ENCODE data around the gene PSME3. TPM values are rescaled to one million over a fixed set of nuclear protein-coding genes. Genes with fewer than 3 reads are reported as not detected.
"Not testable (repeated sequence)": the region's sequence is repeated elsewhere in the genome, so short reads cannot be mapped to it uniquely, and the experiment has no call there.

The PSME3 gene
- total RNA-seq, 1 experiment from 2014 or later, result 163 TPM

- no peaks in the 10 kb centered on the region for H4K20me1 ChIP-seq (ENCODE audit: insufficient read depth)
- no TSS peak for BruUV-seq (replicated peaks)
- H3K9me2 ChIP-seq (ENCODE audit: insufficient read depth), result no peaks in the 10 kb centered on the region
- ChIA-PET RAD21 (ENCODE audit: low non-redundant PET in 1 of 2, low total read pairs in 2 of 2, uncharacterized antibody in 2 of 2, unreplicated experiment in 2 of 2) (no interaction called here), CTCF (no interaction called here), POLR2A (no interaction called here)
- no peak overlapping the region for H3K27ac ChIP-seq (ENCODE audit: low read depth, low read length)
- no peaks in the 10 kb centered on the region for H3K9me3 ChIP-seq (ENCODE audit: control insufficient read depth in 1 of 2, insufficient read depth in 1 of 2, low read depth in 1 of 2, low read length in 2 of 2)
- H3K27me3 ChIP-seq (ENCODE audit: insufficient read depth, low read length), result no peaks in the 10 kb centered on the region
- H3K79me2 ChIP-seq (ENCODE audit: insufficient read depth, low read length), result no peaks in the 10 kb centered on the region
- TF ChIP-seq EZH2phosphoT487 (IDR thresholded peaks at IDR 0.05; ENCODE audit: borderline replicate concordance) (no peak), SRF (IDR thresholded peaks at IDR 0.05; ENCODE audit: low read depth) (no peak), EZH2 (IDR thresholded peaks at IDR 0.05) (no peak), ZBTB33 (IDR thresholded peaks at IDR 0.05; ENCODE audit: extremely low read depth, insufficient replicate concordance, low read length) (no peak), ATF3 (IDR thresholded peaks at IDR 0.05) (no peak)
- H3K36me3 ChIP-seq (ENCODE audit: control insufficient read depth in 1 of 2, insufficient read depth in 2 of 2, low read length in 2 of 2), result no peaks in the 10 kb centered on the region
- intact Hi-C loops (cut with micrococcal nuclease), result no loop called here
- H3K4me2 ChIP-seq (ENCODE audit: low read length), result no peak overlapping the region
- no peak overlapping the region for H2AFZ ChIP-seq (ENCODE audit: low read depth, low read length, poor library complexity, severe bottlenecking)
- H3K4me1 ChIP-seq (ENCODE audit: control insufficient read depth in 1 of 2, insufficient read depth in 2 of 2, low read length in 2 of 2), result no peaks in the 10 kb centered on the region; a peak in 1 of 4 replicates
- no peak overlapping the region for H3K4me3 ChIP-seq (replicated peaks in 1 of 2; ENCODE audit: low read depth in 1 of 2, low read length in 2 of 2)
- no peak overlapping the region for H3K9ac ChIP-seq (ENCODE audit: low read length)
- no peak for ATAC-seq
- no peak for DNase-seq (ENCODE audit: low read depth, low spot score)
These were observed 47.6 kb downstream of the PSME3 start for GRCh38 chr17:42880776-42881310.

GRCh38 chr17:42881706-42882105 lies 48.5 kb downstream of the PSME3 start:
- H3K9ac ChIP-seq (ENCODE audit: low read length); H3K4me2 ChIP-seq (ENCODE audit: low read length); H3K9me2 ChIP-seq (ENCODE audit: insufficient read depth); intact Hi-C loops (cut with micrococcal nuclease); DNase-seq (ENCODE audit: low read depth, low spot score); H3K4me3 ChIP-seq (replicated peaks in 1 of 2; ENCODE audit: low read depth in 1 of 2, low read length in 2 of 2); H3K27ac ChIP-seq (ENCODE audit: low read depth, low read length); H3K4me1 ChIP-seq (ENCODE audit: control insufficient read depth in 1 of 2, insufficient read depth in 2 of 2, low read length in 2 of 2); CTCF ChIA-PET; H3K36me3 ChIP-seq (ENCODE audit: control insufficient read depth in 1 of 2, insufficient read depth in 2 of 2, low read length in 2 of 2); ATAC-seq; POLR2A ChIA-PET; H3K9me3 ChIP-seq (ENCODE audit: control insufficient read depth in 1 of 2, insufficient read depth in 1 of 2, low read depth in 1 of 2, low read length in 2 of 2); RAD21 ChIA-PET (ENCODE audit: low non-redundant PET in 1 of 2, low total read pairs in 2 of 2, uncharacterized antibody in 2 of 2, unreplicated experiment in 2 of 2); H3K27me3 ChIP-seq (ENCODE audit: insufficient read depth, low read length); H2AFZ ChIP-seq (ENCODE audit: low read depth, low read length, poor library complexity, severe bottlenecking); BruUV-seq (replicated peaks); H3K79me2 ChIP-seq (ENCODE audit: insufficient read depth, low read length); H4K20me1 ChIP-seq (ENCODE audit: insufficient read depth): not testable (repeated sequence)
